ENCODE results near the gene SYNE1. TPM values are rescaled to one million over a fixed set of nuclear protein-coding genes. Genes with fewer than 3 reads are reported as not detected.

The SYNE1 gene
- total RNA-seq, 1 experiment from 2014 or later: 6.5 TPM

DNA sequence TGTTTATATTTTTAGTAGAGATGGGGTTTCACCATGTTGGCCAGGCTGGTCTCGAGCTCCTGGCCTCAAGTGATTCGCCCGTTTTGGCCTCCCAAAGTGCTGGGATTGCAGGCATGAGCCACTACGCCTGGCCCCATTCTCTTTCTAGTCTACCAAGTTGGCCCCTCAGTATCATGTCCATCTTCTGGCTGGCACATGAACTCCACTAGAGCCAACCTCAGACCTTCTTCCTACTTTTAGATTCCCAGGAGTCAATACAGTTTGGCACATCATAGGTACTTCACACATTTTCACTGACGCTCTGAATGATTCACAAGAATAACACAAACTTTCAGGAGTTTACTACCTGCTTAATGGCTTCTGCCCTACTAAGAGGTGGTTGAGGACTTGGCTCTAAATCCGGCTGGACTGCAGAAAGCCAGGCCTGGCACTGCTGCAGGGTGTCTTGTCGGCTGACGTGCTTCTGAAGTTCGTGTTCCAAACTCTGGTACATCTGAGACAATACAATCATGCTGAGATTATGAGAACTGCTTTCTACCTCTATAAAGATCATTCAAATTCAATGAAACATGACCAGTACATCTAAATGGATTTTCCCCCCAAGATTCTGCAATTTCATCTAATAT is 293.3 kb downstream of the SYNE1 start:
- no peaks in the 10 kb centered on the region for H3K4me1 Mint-ChIP-seq
- DNase-seq (ENCODE audit: low spot score) (no peak), ATAC-seq (no peak)
- CTCF ChIA-PET: no interaction called here
- H3K36me3 Mint-ChIP-seq: no peaks in the 10 kb centered on the region
- no peak overlapping the region for H3K27ac Mint-ChIP-seq
- TF ChIP-seq EMX1 (CRISPR knock-in tag; IDR thresholded peaks at IDR 0.05) (no peak), PRRX2 (CRISPR knock-in tag; IDR thresholded peaks at IDR 0.05) (no peak), KAT7 (CRISPR knock-in tag; IDR thresholded peaks at IDR 0.05; ENCODE audit: borderline replicate concordance) (no peak), ZBTB21 (CRISPR knock-in tag; IDR thresholded peaks at IDR 0.05; ENCODE audit: borderline replicate concordance) (no peak), TEAD4 (CRISPR knock-in tag; IDR thresholded peaks at IDR 0.05) (no peak), ETV6 (CRISPR knock-in tag; IDR thresholded peaks at IDR 0.05) (no peak), RELA (CRISPR knock-in tag; IDR thresholded peaks at IDR 0.05; ENCODE audit: borderline replicate concordance) (no peak), JAZF1 (CRISPR knock-in tag; IDR thresholded peaks at IDR 0.05) (no peak), NR2C2 (CRISPR knock-in tag; IDR thresholded peaks at IDR 0.05) (no peak), NFATC4 (CRISPR knock-in tag; IDR thresholded peaks at IDR 0.05) (no peak), GTF2I (CRISPR knock-in tag; conservative IDR thresholded peaks at IDR 0.05) (no peak), ZNF671 (CRISPR knock-in tag; IDR thresholded peaks at IDR 0.05) (no peak), PRDM15 (CRISPR knock-in tag; IDR thresholded peaks at IDR 0.05) (no peak), GABPB1 (CRISPR knock-in tag; IDR thresholded peaks at IDR 0.05) (no peak), MYBL2 (CRISPR knock-in tag; IDR thresholded peaks at IDR 0.05) (no peak), GRHL2 (CRISPR knock-in tag; IDR thresholded peaks at IDR 0.05; ENCODE audit: insufficient replicate concordance, severe bottlenecking) (no peak), ZNF232 (CRISPR knock-in tag; IDR thresholded peaks at IDR 0.05) (no peak), ELF4 (CRISPR knock-in tag; IDR thresholded peaks at IDR 0.05; ENCODE audit: low read depth) (no peak), STAT6 (CRISPR knock-in tag; conservative IDR thresholded peaks at IDR 0.05; ENCODE audit: low read depth) (no peak)
- POLR2A ChIA-PET: no interaction called here
- no peaks in the 10 kb centered on the region for H3K27me3 Mint-ChIP-seq (ENCODE audit: low read depth)
- no peak overlapping the region for H3K4me3 Mint-ChIP-seq
- peaks cover 6% of the 10 kb centered on the region for H3K9me3 Mint-ChIP-seq

GRCh38 chr6:152341596-152341995 is 295.6 kb downstream of the SYNE1 start:
- no peak for ATAC-seq
- H3K9me3 Mint-ChIP-seq: peaks cover under 1% of the 10 kb centered on the region; the same call in 1 of the 2 replicates
- no peak overlapping the region for H3K4me3 Mint-ChIP-seq
- CTCF ChIA-PET: no interaction called here
- TF ChIP-seq ZSCAN18 (CRISPR knock-in tag; IDR thresholded peaks at IDR 0.05) (no peak), SOX15 (CRISPR knock-in tag; IDR thresholded peaks at IDR 0.05) (no peak)
- DNase-seq (ENCODE audit: low spot score): no peak
- no peaks in the 10 kb centered on the region for H3K4me1 Mint-ChIP-seq
- POLR2A ChIA-PET: no interaction called here
- no peak overlapping the region for H3K27ac Mint-ChIP-seq
- H3K27me3 Mint-ChIP-seq (ENCODE audit: low read depth): no peaks in the 10 kb centered on the region
- H3K36me3 Mint-ChIP-seq: no peaks in the 10 kb centered on the region

All from WTC11 (cell line).